Endothelial cell of umbilical vein (primary cell): Measurements from ENCODE around the gene EPN2. TPM values are rescaled to one million over a fixed set of nuclear protein-coding genes. Genes with fewer than 3 reads are reported as not detected.

Experiments
- BruUV-seq: library from RNA; stranded (reverse); fragments of 400-500 nt; replicated peaks from 2 replicates; lab custom pipeline; 2021; lab: Mats Ljungman, UMichigan
- CTCF ChIA-PET: fragments of 300-600, 350-600 bp; sonication (Branson Sonifier 250); formaldehyde crosslinking; loops from one replicate; lab custom pipeline; 2021; ENCODE audit warnings: antibody characterized with exemption, inconsistent platforms; lab: Charles Lee
- POLR2A ChIA-PET: fragments of 300-600, 350-600 bp; sonication (Branson Sonifier 250); formaldehyde crosslinking; loops from one replicate; lab custom pipeline; 2021; ENCODE audit warnings: antibody characterized with exemption, inconsistent platforms; lab: Charles Lee
- DNase-seq: peaks from one replicate; pipeline ENCODE4 v3.0.0-alpha.2; 2011; ENCODE audit warnings: low read depth, low spot score
- FAIRE-seq: peaks from 2 replicates; lab custom pipeline; 2011; peaks lifted over from hg19 to GRCh38; lab: Jason Lieb, UNC
- H2AFZ ChIP-seq: 2 replicates; pipeline ENCODE4 v1.6.0; 2012; ENCODE audit warnings: low read depth, low read length, control low read depth, inconsistent platforms
- H3K27ac ChIP-seq: 2 replicates; pipeline ENCODE4 v1.5.1; 2011; ENCODE audit warnings: low read depth, mild to moderate bottlenecking, control low read depth, low read length, moderate library complexity; ENCODE audit not compliant: insufficient read depth
- H3K27me3 ChIP-seq, 2 experiments: 2 replicates each; pipeline versions ENCODE4 v1.6.0 to v1.6.1; 2011; ENCODE audit warnings: low read length in 2 of 2, mixed read lengths in 1 of 2; ENCODE audit not compliant: control insufficient read depth in 2 of 2, insufficient read depth in 2 of 2
- H3K36me3 ChIP-seq, 2 experiments: 2 replicates in 1 of 2; 3 replicates in 1 of 2; pipeline ENCODE4 v1.5.1; 2011; ENCODE audit warnings: low read length in 2 of 2, mild to moderate bottlenecking in 1 of 2, moderate library complexity in 1 of 2; ENCODE audit not compliant: control insufficient read depth in 2 of 2, insufficient read depth in 2 of 2; ENCODE audit errors: extremely low read depth in 1 of 2
- H3K4me1 ChIP-seq: 3 replicates; pipeline ENCODE4 v1.5.1; 2011; ENCODE audit warnings: mild to moderate bottlenecking, low read length; ENCODE audit not compliant: control insufficient read depth, insufficient read depth; ENCODE audit errors: extremely low read depth
- H3K4me2 ChIP-seq: 2 replicates; pipeline ENCODE4 v1.6.1; 2011; ENCODE audit warnings: low read length, control low read depth, mixed read lengths; ENCODE audit not compliant: insufficient read depth
- H3K4me3 ChIP-seq, 3 experiments: fragments of 200-600 bp in 1 of 3; sonication (generic), shearing (Covaris generic) in 1 of 3; replicated peaks in 1 of 3; 2 replicates each; pipeline ENCODE4 v1.5.1; 2011 to 2016; ENCODE audit warnings: control low read depth in 3 of 3, low read length in 3 of 3, mild to moderate bottlenecking in 2 of 3, inconsistent platforms in 1 of 3, low read depth in 1 of 3, moderate library complexity in 1 of 3; ENCODE audit not compliant: insufficient read depth in 1 of 3
- H3K79me2 ChIP-seq: 2 replicates; pipeline ENCODE4 v1.6.0; 2012; ENCODE audit warnings: low read length, inconsistent platforms; ENCODE audit not compliant: control insufficient read depth, insufficient read depth
- H3K9ac ChIP-seq: replicated peaks from 2 replicates; pipeline ENCODE3; 2011; ENCODE audit warnings: low read length, control low read depth; ENCODE audit not compliant: insufficient read depth; ENCODE audit errors: extremely low read depth
- H3K9me1 ChIP-seq: replicated peaks from 3 replicates; pipeline ENCODE4 v1.6.0; 2011; ENCODE audit warnings: mild to moderate bottlenecking, low read length; ENCODE audit not compliant: control insufficient read depth, insufficient read depth; ENCODE audit errors: extremely low read depth
- H3K9me3 ChIP-seq: replicated peaks from 2 replicates; pipeline ENCODE4 v1.5.1; 2012; ENCODE audit warnings: low read length, inconsistent platforms; ENCODE audit not compliant: control insufficient read depth, insufficient read depth
- H4K20me1 ChIP-seq: replicated peaks from 2 replicates; pipeline ENCODE3; 2011; ENCODE audit warnings: mild to moderate bottlenecking, low read length; ENCODE audit not compliant: control insufficient read depth, insufficient read depth; ENCODE audit errors: extremely low read depth
- EZH2 ChIP-seq: IDR thresholded peaks from 2 replicates; pipeline ENCODE4 v1.6.1; 2012; ENCODE audit warnings: borderline replicate concordance, low read depth, mild to moderate bottlenecking, moderate library complexity, low read length, inconsistent platforms; ENCODE audit not compliant: severe bottlenecking
- FOS ChIP-seq: IDR thresholded peaks from 2 replicates; pipeline ENCODE4 v1.6.1; 2011; ENCODE audit warnings: mild to moderate bottlenecking, low read length, moderate library complexity, borderline replicate concordance; ENCODE audit not compliant: insufficient read depth
- GATA2 ChIP-seq: IDR thresholded peaks from 2 replicates; pipeline ENCODE4 v1.7.0; 2011; ENCODE audit warnings: low read depth, mild to moderate bottlenecking, moderate library complexity, mixed read lengths, low read length; ENCODE audit not compliant: insufficient read length, insufficient read depth
- JUN ChIP-seq: IDR thresholded peaks from 2 replicates; pipeline ENCODE4 v1.6.1; 2011; ENCODE audit warnings: borderline replicate concordance, low read depth; ENCODE audit not compliant: insufficient read length, insufficient read depth
- MYC ChIP-seq: IDR thresholded peaks from one replicate; pipeline ENCODE4 v1.6.1; 2011; ENCODE audit warnings: mild to moderate bottlenecking, low read depth, low read length
- POLR2A ChIP-seq: IDR thresholded peaks from 2 replicates; pipeline ENCODE4 v1.6.1; 2012; ENCODE audit warnings: low read depth, mild to moderate bottlenecking, control low read depth, low read length
- POLR2AphosphoS5 ChIP-seq: IDR thresholded peaks from 2 replicates; pipeline ENCODE4 v1.6.1; 2012; ENCODE audit warnings: low read depth, mild to moderate bottlenecking, control low read depth, low read length, moderate library complexity; ENCODE audit not compliant: insufficient read depth
- dilution Hi-C: fragments of 300-500 bp; cut with MboI; formaldehyde crosslinking; loops from one replicate; pipeline ENCODE4 v1.15.0; 2019; ENCODE audit warnings: low sequenced_read_pairs; ENCODE audit not compliant: extremely low pct_ligation_motif_present
- intact Hi-C: fragments of 100-400 bp; cut with micrococcal nuclease; formaldehyde crosslinking; loops from one replicate; pipeline ENCODE4 v1.10.0; 2022
- polyA plus RNA-seq, 4 experiments: library from polyadenylated mRNA; depleted of rRNA in 3 of 4; stranded (reverse) in 3 of 4; unstranded in 1 of 4; fragments of >200 nt; gene quantifications; 2 replicates each; pipeline versions ENCODE4 v1.2.1 to v1.2.3, GENCODE V29; 2011 to 2012; ENCODE audit warnings: missing spikeins in 1 of 4
- total RNA-seq: library from RNA; stranded (reverse); gene quantifications from 2 replicates; pipeline ENCODE4 v1.2.3, GENCODE V29; 2021
- TF ChIP-seq, protein P1 (sequence below): IDR thresholded peaks from 2 replicates; pipeline ENCODE4 v1.6.1; 2011; ENCODE audit not compliant: insufficient read depth, insufficient read length
- TF ChIP-seq, protein P2 (sequence below), 2 donors: IDR thresholded peaks; 1 replicate in 1 of 2; 2 replicates in 1 of 2; pipeline ENCODE4 v1.5.1; 2011; ENCODE audit warnings: low read length in 2 of 2, mild to moderate bottlenecking in 2 of 2, moderate library complexity in 2 of 2, control low read depth in 1 of 2, inconsistent platforms in 1 of 2, low read depth in 1 of 2; ENCODE audit not compliant: insufficient read depth in 1 of 2; ENCODE audit errors: extremely low read depth in 1 of 2

Gene EPN2
- total and polyA plus RNA-seq, 2 donors (not counting 3 experiments of a cell fraction or from before 2014, with no cell fraction given): 40.3 to 70.5 TPM

DNA sequence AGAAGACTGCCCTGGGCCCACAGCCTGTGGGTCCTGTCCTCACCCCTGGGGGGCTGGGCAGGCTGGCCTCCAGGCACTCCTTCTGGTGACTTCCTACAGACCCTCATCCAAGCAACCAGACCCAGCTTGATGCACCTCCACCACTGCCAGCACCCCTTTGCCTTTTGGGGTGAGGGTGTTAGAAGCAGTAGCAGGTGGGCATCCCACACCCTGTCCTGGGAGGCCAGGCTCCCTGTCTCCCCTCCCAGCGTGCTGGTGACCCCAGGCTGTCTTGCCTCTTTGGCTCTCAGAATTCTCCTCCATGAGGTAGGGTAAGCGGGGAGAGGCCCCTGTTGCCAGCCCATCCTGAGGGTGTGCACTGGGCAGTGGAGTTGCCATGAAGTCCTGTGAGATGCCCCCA lies 92.0 kb downstream of the EPN2 start:
- Histone ChIP-seq H3K4me2 (no peak overlapping the region), H3K9me1 (no peaks in the 10 kb centered on the region), H3K9ac (no peak overlapping the region), H3K27me3 (no peaks in the 10 kb centered on the region), H3K4me3 (no peak overlapping the region), H4K20me1 (no peaks in the 10 kb centered on the region), H2AFZ (no peak overlapping the region), H3K79me2 (no peaks in the 10 kb centered on the region), H3K9me3 (no peaks in the 10 kb centered on the region), H3K4me1 (no peaks in the 10 kb centered on the region), H3K36me3 (peaks cover 0 to 10% of the 10 kb centered on the region in 2 experiments), H3K27ac (no peak overlapping the region)
- BruUV-seq: no TSS peak
- intact Hi-C loops: no loop called here
- ChIA-PET CTCF (interaction anchor here (1.1 to 1.4 kb wide), 4 partner anchors 9 to 50 kb away, joined by 3 to 4 read pairs (median 3); no protein-coding TSS in a partner anchor), POLR2A (no interaction called here)
- FAIRE-seq: no peak
- dilution Hi-C loops: no loop called here
- no peak for DNase-seq
- TF ChIP-seq POLR2A (no peak), FOS (no peak), JUN (no peak), MYC (no peak), EZH2 (no peak), GATA2 (no peak)
- TF ChIP-seq, protein P1, sequence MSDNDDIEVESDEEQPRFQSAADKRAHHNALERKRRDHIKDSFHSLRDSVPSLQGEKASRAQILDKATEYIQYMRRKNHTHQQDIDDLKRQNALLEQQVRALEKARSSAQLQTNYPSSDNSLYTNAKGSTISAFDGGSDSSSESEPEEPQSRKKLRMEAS: no peak

DNA sequence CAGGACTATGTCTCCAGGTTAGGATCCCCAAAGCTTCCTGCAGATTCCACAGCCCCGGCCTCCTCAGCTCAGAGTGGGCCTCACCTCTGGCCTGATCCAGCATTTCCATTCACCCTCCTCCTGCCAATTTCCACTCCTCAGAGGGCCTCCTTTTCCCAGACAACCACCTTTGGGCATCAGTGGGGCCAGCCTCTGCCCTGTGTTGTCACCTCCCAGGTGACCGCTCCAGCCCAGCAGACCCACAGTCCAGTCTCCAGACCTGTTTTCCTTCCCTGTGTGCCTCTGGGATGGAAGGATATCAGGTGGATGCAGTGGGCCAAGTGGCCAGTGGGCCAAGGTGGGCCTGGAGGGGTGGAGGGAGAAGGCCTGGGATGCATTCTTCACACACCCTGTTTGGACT lies 92.7 kb downstream of the EPN2 start:
- Histone ChIP-seq H3K27me3 (no peaks in the 10 kb centered on the region), H3K36me3 (peaks cover 0 to 10% of the 10 kb centered on the region in 2 experiments), H3K9me1 (no peaks in the 10 kb centered on the region), H3K79me2 (no peaks in the 10 kb centered on the region), H3K4me2 (no peak overlapping the region), H3K9ac (no peak overlapping the region), H3K4me1 (no peaks in the 10 kb centered on the region), H3K4me3 (no peak overlapping the region), H4K20me1 (no peaks in the 10 kb centered on the region), H3K9me3 (no peaks in the 10 kb centered on the region), H2AFZ (no peak overlapping the region), H3K27ac (no peak overlapping the region)
- intact Hi-C loops: no loop called here
- POLR2A ChIA-PET: no interaction called here
- no peak for DNase-seq
- dilution Hi-C loops: no loop called here
- TF ChIP-seq JUN (no peak), POLR2AphosphoS5 (no peak), POLR2A (no peak), GATA2 (no peak), FOS (no peak)
- TF ChIP-seq, protein P2, sequence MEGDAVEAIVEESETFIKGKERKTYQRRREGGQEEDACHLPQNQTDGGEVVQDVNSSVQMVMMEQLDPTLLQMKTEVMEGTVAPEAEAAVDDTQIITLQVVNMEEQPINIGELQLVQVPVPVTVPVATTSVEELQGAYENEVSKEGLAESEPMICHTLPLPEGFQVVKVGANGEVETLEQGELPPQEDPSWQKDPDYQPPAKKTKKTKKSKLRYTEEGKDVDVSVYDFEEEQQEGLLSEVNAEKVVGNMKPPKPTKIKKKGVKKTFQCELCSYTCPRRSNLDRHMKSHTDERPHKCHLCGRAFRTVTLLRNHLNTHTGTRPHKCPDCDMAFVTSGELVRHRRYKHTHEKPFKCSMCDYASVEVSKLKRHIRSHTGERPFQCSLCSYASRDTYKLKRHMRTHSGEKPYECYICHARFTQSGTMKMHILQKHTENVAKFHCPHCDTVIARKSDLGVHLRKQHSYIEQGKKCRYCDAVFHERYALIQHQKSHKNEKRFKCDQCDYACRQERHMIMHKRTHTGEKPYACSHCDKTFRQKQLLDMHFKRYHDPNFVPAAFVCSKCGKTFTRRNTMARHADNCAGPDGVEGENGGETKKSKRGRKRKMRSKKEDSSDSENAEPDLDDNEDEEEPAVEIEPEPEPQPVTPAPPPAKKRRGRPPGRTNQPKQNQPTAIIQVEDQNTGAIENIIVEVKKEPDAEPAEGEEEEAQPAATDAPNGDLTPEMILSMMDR (IDR thresholded peaks at IDR 0.05; ENCODE audit: extremely low read depth in 1 of 2, insufficient read depth in 1 of 2, low read depth in 1 of 2, low read length in 2 of 2): no peak
- FAIRE-seq: no peak
- CTCF ChIA-PET: interaction anchor here (1.1 kb wide), 3 partner anchors 8 to 51 kb away, joined by 3 read pairs; no protein-coding TSS in a partner anchor
- no TSS peak for BruUV-seq
